GM18520 (cell line): ENCODE results near the gene PTK7.
"Not testable (repeated sequence)": the region's sequence is repeated elsewhere in the genome, so short reads cannot be mapped to it uniquely, and the experiment has no call there.

ENCODE experiments used
- ATAC-seq: cut with Tn5 transposase; IDR thresholded peaks from one replicate; pipeline ENCODE4 v1.9.1; 2021; ENCODE audit not compliant: unreplicated experiment

PTK7 gene

GRCh38 chr6:43075670-43076463 lies at the start of gene PTK7:
Gene PTK7 (plus strand): TSS chr6:43076314. CDS start chr6:43076489, 175 bp downstream.
- ATAC-seq, result no peak

GRCh38 chr6:43026365-43026764 lies 49.7 kb upstream of the PTK7 start:
- ATAC-seq, result no peak

- ATAC-seq, result no peak
These were observed 47.0 kb upstream of the PTK7 start for GRCh38 chr6:43029120-43029519.

GRCh38 chr6:43032326-43032725 lies 43.8 kb upstream of the PTK7 start:
- ATAC-seq, result no peak

GRCh38 chr6:43033496-43034189 lies 42.5 kb upstream of the PTK7 start:
- ATAC-seq, result no peak

- no peak for ATAC-seq
These were observed 42.0 kb upstream of the PTK7 start for GRCh38 chr6:43034190-43034525.

GRCh38 chr6:43035495-43036194 lies 40.5 kb upstream of the PTK7 start:
- ATAC-seq, result no peak

- ATAC-seq, result no peak
These were observed 39.4 kb upstream of the PTK7 start for GRCh38 chr6:43036712-43037111.

- ATAC-seq, result no peak
These were observed 38.9 kb upstream of the PTK7 start for GRCh38 chr6:43037197-43037596.

GRCh38 chr6:43037706-43038105 lies 38.4 kb upstream of the PTK7 start:
- ATAC-seq, result no peak

- no peak for ATAC-seq
These were observed 37.4 kb upstream of the PTK7 start for GRCh38 chr6:43038727-43039126.

GRCh38 chr6:43040542-43041257 lies 35.4 kb upstream of the PTK7 start:
- ATAC-seq, result no peak

- not testable (repeated sequence) for ATAC-seq
These were observed 34.6 kb upstream of the PTK7 start for GRCh38 chr6:43041475-43041874.

GRCh38 chr6:43043310-43043709 lies 32.8 kb upstream of the PTK7 start:
- no peak for ATAC-seq

GRCh38 chr6:43045371-43045930 lies 30.7 kb upstream of the PTK7 start:
- no peak for ATAC-seq

- ATAC-seq, result no peak
These were observed 28.1 kb upstream of the PTK7 start for GRCh38 chr6:43047998-43048397.

GRCh38 chr6:43050981-43051380 lies 25.1 kb upstream of the PTK7 start:
- ATAC-seq, result no peak

- no peak for ATAC-seq
These were observed 23.8 kb upstream of the PTK7 start for GRCh38 chr6:43052225-43052841.

GRCh38 chr6:43052842-43053544 lies 23.1 kb upstream of the PTK7 start:
- no peak for ATAC-seq
